ENCODE data around the gene SCO2.

DNA sequence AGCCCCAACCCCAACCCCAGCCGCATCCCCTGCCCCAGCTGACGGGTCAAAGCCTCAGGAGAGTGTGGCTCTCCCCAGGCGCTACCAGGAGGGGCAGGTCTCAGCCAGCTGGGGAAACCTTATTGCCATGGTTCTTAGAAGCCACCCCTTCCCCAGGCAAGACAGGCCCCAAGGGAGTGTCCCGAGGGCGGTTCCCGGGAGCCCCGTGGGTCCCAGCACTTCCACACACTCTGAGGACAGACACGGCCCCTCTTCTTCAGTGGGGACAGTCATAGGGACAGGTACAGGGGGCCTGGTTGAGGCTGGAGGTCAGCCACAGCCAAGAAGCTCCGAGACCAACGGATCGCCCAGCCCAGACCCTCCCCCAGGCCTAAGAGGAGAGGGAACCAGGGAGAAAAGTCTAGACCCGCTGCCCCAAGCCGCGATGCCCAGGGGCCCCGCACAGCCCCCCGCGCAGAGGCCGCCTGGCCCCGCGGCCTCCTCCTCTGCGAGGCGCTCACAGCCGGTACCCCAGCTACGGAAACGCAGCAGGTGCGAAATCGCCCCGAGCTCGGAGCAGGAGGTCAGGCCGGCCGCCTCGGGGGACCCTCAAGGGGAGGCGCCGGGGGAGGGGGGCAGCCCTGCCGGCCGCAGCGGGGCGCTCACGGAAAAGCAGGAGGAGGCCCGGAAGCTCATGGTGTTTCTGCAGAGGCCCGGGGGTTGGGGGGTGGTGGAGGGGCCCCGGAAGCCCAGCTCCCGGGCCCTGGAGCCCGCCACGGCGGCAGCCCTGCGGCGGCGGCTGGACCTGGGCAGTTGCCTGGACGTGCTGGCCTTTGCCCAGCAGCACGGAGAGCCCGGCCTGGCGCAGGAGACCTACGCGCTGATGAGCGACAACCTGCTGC is 22.9 kb upstream of the SCO2 start:
- peak in 2 of 3 experiments; percentile 11 to 14; a peak in 3 of 6 replicates for TF ChIP-seq CTCF (IDR thresholded peaks at IDR 0.05 in 2 of 3, conservative IDR thresholded peaks at IDR 0.05 in 1 of 3; ENCODE audit: control insufficient read depth in 2 of 3, extremely low read depth in 1 of 3, insufficient read depth in 1 of 3, low read depth in 3 of 3, low read length in 3 of 3)
- no peak for TF ChIP-seq SRF (IDR thresholded peaks at IDR 0.05; ENCODE audit: low read depth in 2 of 2, low read length in 2 of 2)
- no peak for TF ChIP-seq RAD51 (IDR thresholded peaks at IDR 0.05)
- TF ChIP-seq, protein P1, sequence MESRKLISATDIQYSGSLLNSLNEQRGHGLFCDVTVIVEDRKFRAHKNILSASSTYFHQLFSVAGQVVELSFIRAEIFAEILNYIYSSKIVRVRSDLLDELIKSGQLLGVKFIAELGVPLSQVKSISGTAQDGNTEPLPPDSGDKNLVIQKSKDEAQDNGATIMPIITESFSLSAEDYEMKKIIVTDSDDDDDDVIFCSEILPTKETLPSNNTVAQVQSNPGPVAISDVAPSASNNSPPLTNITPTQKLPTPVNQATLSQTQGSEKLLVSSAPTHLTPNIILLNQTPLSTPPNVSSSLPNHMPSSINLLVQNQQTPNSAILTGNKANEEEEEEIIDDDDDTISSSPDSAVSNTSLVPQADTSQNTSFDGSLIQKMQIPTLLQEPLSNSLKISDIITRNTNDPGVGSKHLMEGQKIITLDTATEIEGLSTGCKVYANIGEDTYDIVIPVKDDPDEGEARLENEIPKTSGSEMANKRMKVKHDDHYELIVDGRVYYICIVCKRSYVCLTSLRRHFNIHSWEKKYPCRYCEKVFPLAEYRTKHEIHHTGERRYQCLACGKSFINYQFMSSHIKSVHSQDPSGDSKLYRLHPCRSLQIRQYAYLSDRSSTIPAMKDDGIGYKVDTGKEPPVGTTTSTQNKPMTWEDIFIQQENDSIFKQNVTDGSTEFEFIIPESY (IDR thresholded peaks at IDR 0.05), result peak; percentile 90; the same call in 1 of the 2 replicates

Measured in GM12878 (cell line).